GM19455 (cell line): ENCODE measurements around the gene INS.

Experiments
- ATAC-seq: cut with Tn5 transposase; IDR thresholded peaks from one replicate; pipeline ENCODE4 v1.9.1; 2021; ENCODE audit not compliant: unreplicated experiment

Gene INS

GRCh38 chr11:2166091-2166851 is 5.3 kb upstream of the INS start:
- no peak for ATAC-seq

GRCh38 chr11:2165571-2165970 is 4.6 kb upstream of the INS start:
- ATAC-seq: no peak

GRCh38 chr11:2164861-2165555 is 4.0 kb upstream of the INS start:
- ATAC-seq: no peak

GRCh38 chr11:2164081-2164480 is 3.1 kb upstream of the INS start:
- ATAC-seq: no peak

GRCh38 chr11:2163428-2163978 is 2.5 kb upstream of the INS start:
- ATAC-seq: no peak

- no peak for ATAC-seq
These were observed 1.2 kb downstream of the INS start for GRCh38 chr11:2159536-2160413.

- no peak for ATAC-seq
These were observed 2.0 kb downstream of the INS start for GRCh38 chr11:2158966-2159365.

- no peak for ATAC-seq
These were observed 2.7 kb downstream of the INS start for GRCh38 chr11:2158296-2158737.

GRCh38 chr11:2157294-2158040 is 3.5 kb downstream of the INS start:
- ATAC-seq: no peak

GRCh38 chr11:2156416-2157182 is 4.4 kb downstream of the INS start:
- no peak for ATAC-seq

GRCh38 chr11:2155511-2155910 is 5.5 kb downstream of the INS start:
- ATAC-seq: no peak

GRCh38 chr11:2154889-2155288 is 6.1 kb downstream of the INS start:
- no peak for ATAC-seq

GRCh38 chr11:2154195-2154585 is 6.8 kb downstream of the INS start:
- no peak for ATAC-seq

- no peak for ATAC-seq
These were observed 7.3 kb downstream of the INS start for GRCh38 chr11:2153581-2154194.

- no peak for ATAC-seq
These were observed 9.3 kb downstream of the INS start for GRCh38 chr11:2151500-2152257.

- ATAC-seq: no peak
These were observed 10.9 kb downstream of the INS start for GRCh38 chr11:2149864-2150847.

GRCh38 chr11:2149460-2149859 is 11.5 kb downstream of the INS start:
- no peak for ATAC-seq
